ENCODE results near the gene TTPAL. TPM values are rescaled to one million over a fixed set of nuclear protein-coding genes. Genes with fewer than 3 reads are reported as not detected.

TTPAL gene
- total RNA-seq, 1 experiment from 2014 or later: 10.3 TPM

DNA sequence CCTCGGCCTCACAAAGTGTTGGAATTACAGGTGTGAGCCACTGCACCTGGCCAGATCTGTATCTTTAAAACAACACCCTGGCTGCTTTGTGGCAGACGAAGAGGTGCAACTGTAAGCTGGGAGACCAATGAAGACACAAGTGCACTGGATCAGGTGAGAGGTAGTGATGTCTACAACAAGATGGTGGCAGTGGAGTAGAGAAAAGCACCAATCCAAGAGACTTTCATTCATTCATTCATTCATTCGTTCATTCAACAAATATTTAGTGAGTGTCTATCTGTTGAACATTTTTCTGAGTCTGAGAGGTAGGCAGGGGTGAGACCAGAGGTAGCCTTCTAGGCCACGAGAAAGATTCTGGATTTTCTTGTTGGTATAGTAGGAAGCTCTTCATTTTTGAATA is 36.9 kb upstream of the TTPAL start:
- H3K36me3 Mint-ChIP-seq: no peaks in the 10 kb centered on the region
- DNase-seq (ENCODE audit: low spot score): no peak
- H3K9me3 Mint-ChIP-seq: no peaks in the 10 kb centered on the region
- H3K27ac Mint-ChIP-seq: no peak overlapping the region
- no peaks in the 10 kb centered on the region for H3K4me1 Mint-ChIP-seq
- H3K4me3 Mint-ChIP-seq: no peak overlapping the region
- ChIA-PET CTCF (interaction anchor here (2.6 kb wide), 1 partner anchor 11 kb away, joined by 11 read pairs; no protein-coding TSS in a partner anchor), POLR2A (no interaction called here)
- TF ChIP-seq NFYB (CRISPR knock-in tag; conservative IDR thresholded peaks at IDR 0.05; ENCODE audit: low read depth): no peak
- TF ChIP-seq RORB (CRISPR knock-in tag; IDR thresholded peaks at IDR 0.05): no peak
- TF ChIP-seq ZNF138 (CRISPR knock-in tag; conservative IDR thresholded peaks at IDR 0.05): no peak
- no peak for TF ChIP-seq FOXJ3 (CRISPR knock-in tag; IDR thresholded peaks at IDR 0.05; ENCODE audit: borderline replicate concordance)
- no peak for TF ChIP-seq IRF2 (CRISPR knock-in tag; IDR thresholded peaks at IDR 0.05; ENCODE audit: borderline replicate concordance, low read depth)
- TF ChIP-seq TP53 (CRISPR knock-in tag; IDR thresholded peaks at IDR 0.05): no peak
- TF ChIP-seq OVOL2 (CRISPR knock-in tag; IDR thresholded peaks at IDR 0.05; ENCODE audit: borderline replicate concordance): no peak
- no peak for TF ChIP-seq ESRRA (CRISPR knock-in tag; IDR thresholded peaks at IDR 0.05; ENCODE audit: borderline replicate concordance)
- no peaks in the 10 kb centered on the region; the same call in 1 of the 2 replicates for H3K27me3 Mint-ChIP-seq (ENCODE audit: low read depth)
- no peak for ATAC-seq

GRCh38 chr20:44439318-44439717 is 36.4 kb upstream of the TTPAL start:
- H3K27ac Mint-ChIP-seq: no peak overlapping the region
- H3K9me3 Mint-ChIP-seq: no peaks in the 10 kb centered on the region
- ChIA-PET POLR2A (no interaction called here), CTCF (interaction anchor here (2.6 kb wide), 1 partner anchor 10 kb away, joined by 11 read pairs; no protein-coding TSS in a partner anchor)
- no peaks in the 10 kb centered on the region; the same call in 1 of the 2 replicates for H3K27me3 Mint-ChIP-seq (ENCODE audit: low read depth)
- no peaks in the 10 kb centered on the region for H3K4me1 Mint-ChIP-seq
- H3K36me3 Mint-ChIP-seq: no peaks in the 10 kb centered on the region
- DNase-seq (ENCODE audit: low spot score) (no peak), ATAC-seq (no peak)
- no peak overlapping the region for H3K4me3 Mint-ChIP-seq
- TF ChIP-seq, protein P1, sequence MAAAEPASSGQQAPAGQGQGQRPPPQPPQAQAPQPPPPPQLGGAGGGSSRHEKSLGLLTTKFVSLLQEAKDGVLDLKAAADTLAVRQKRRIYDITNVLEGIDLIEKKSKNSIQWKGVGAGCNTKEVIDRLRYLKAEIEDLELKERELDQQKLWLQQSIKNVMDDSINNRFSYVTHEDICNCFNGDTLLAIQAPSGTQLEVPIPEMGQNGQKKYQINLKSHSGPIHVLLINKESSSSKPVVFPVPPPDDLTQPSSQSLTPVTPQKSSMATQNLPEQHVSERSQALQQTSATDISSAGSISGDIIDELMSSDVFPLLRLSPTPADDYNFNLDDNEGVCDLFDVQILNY (CRISPR knock-in tag; IDR thresholded peaks at IDR 0.05): no peak
- TF ChIP-seq CREM (CRISPR knock-in tag; IDR thresholded peaks at IDR 0.05) (no peak), MXD4 (CRISPR knock-in tag; IDR thresholded peaks at IDR 0.05; ENCODE audit: borderline replicate concordance) (no peak), ATF1 (CRISPR knock-in tag; IDR thresholded peaks at IDR 0.05) (no peak), ZNF317 (CRISPR knock-in tag; IDR thresholded peaks at IDR 0.05; ENCODE audit: borderline replicate concordance, low read depth) (no peak)
- TF ChIP-seq, protein P2, sequence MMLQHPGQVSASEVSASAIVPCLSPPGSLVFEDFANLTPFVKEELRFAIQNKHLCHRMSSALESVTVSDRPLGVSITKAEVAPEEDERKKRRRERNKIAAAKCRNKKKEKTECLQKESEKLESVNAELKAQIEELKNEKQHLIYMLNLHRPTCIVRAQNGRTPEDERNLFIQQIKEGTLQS (CRISPR knock-in tag; conservative IDR thresholded peaks at IDR 0.05): no peak
- TF ChIP-seq, protein P3, sequence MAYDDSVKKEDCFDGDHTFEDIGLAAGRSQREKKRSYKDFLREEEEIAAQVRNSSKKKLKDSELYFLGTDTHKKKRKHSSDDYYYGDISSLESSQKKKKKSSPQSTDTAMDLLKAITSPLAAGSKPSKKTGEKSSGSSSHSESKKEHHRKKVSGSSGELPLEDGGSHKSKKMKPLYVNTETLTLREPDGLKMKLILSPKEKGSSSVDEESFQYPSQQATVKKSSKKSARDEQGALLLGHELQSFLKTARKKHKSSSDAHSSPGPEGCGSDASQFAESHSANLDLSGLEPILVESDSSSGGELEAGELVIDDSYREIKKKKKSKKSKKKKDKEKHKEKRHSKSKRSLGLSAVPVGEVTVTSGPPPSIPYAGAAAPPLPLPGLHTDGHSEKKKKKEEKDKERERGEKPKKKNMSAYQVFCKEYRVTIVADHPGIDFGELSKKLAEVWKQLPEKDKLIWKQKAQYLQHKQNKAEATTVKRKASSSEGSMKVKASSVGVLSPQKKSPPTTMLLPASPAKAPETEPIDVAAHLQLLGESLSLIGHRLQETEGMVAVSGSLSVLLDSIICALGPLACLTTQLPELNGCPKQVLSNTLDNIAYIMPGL (CRISPR knock-in tag; IDR thresholded peaks at IDR 0.05): no peak

- DNase-seq (ENCODE audit: low spot score) (no peak), ATAC-seq (no peak)
- Mint-ChIP-seq H3K9me3 (no peaks in the 10 kb centered on the region), H3K4me3 (no peak overlapping the region), H3K27ac (no peak overlapping the region), H3K27me3 (ENCODE audit: low read depth) (no peaks in the 10 kb centered on the region; the same call in 1 of the 2 replicates), H3K4me1 (no peaks in the 10 kb centered on the region), H3K36me3 (no peaks in the 10 kb centered on the region)
- CTCF ChIA-PET: no interaction called here
- POLR2A ChIA-PET: no interaction called here
- TF ChIP-seq, protein P1 (CRISPR knock-in tag; IDR thresholded peaks at IDR 0.05): no peak
- no peak for TF ChIP-seq SP1 (CRISPR knock-in tag; conservative IDR thresholded peaks at IDR 0.05)
- no peak for TF ChIP-seq FOXP1 (CRISPR knock-in tag; IDR thresholded peaks at IDR 0.05; ENCODE audit: borderline replicate concordance)
- TF ChIP-seq, protein P3 (CRISPR knock-in tag; IDR thresholded peaks at IDR 0.05): no peak
- no peak for TF ChIP-seq ZNF138 (CRISPR knock-in tag; conservative IDR thresholded peaks at IDR 0.05)
- TF ChIP-seq NFATC4 (CRISPR knock-in tag; IDR thresholded peaks at IDR 0.05): no peak
- TF ChIP-seq IRF2 (CRISPR knock-in tag; IDR thresholded peaks at IDR 0.05; ENCODE audit: borderline replicate concordance, low read depth): no peak
- no peak for TF ChIP-seq SOX15 (CRISPR knock-in tag; IDR thresholded peaks at IDR 0.05)
Observed at GRCh38 chr20:44442298-44443070, 33.2 kb upstream of the TTPAL start.
